SU-DHL-6 (cell line): ENCODE measurements around the gene KCNH6.

Experiments used
- EZH2phosphoT487 ChIP-seq: fragments of 200-600 bp; sonication (generic), shearing (Covaris generic); conservative IDR thresholded peaks from 2 replicates; pipeline ENCODE4 v1.6.1; 2018; ENCODE audit warnings: mild to moderate bottlenecking, antibody characterized with exemption, low read length, moderate library complexity, mixed read lengths
- TF ChIP-seq, protein P1 (sequence below): fragments of 200-600 bp; sonication (generic); IDR thresholded peaks from one replicate; pipeline ENCODE4 v1.5.1; 2017; ENCODE audit warnings: antibody characterized with exemption, mild to moderate bottlenecking, low read length, moderate library complexity; ENCODE audit not compliant: insufficient read depth, poor library complexity, severe bottlenecking

GRCh38 chr17:63491413-63491812 is 31.7 kb upstream of the KCNH6 start:
- TF ChIP-seq, protein P1, sequence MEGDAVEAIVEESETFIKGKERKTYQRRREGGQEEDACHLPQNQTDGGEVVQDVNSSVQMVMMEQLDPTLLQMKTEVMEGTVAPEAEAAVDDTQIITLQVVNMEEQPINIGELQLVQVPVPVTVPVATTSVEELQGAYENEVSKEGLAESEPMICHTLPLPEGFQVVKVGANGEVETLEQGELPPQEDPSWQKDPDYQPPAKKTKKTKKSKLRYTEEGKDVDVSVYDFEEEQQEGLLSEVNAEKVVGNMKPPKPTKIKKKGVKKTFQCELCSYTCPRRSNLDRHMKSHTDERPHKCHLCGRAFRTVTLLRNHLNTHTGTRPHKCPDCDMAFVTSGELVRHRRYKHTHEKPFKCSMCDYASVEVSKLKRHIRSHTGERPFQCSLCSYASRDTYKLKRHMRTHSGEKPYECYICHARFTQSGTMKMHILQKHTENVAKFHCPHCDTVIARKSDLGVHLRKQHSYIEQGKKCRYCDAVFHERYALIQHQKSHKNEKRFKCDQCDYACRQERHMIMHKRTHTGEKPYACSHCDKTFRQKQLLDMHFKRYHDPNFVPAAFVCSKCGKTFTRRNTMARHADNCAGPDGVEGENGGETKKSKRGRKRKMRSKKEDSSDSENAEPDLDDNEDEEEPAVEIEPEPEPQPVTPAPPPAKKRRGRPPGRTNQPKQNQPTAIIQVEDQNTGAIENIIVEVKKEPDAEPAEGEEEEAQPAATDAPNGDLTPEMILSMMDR: no peak
- TF ChIP-seq EZH2phosphoT487: no peak
